ENCODE data around the gene SLC31A2.
A peak's percentile ranks its signal among the peaks of the same experiment; 100 is the strongest.

Gene SLC31A2

DNA sequence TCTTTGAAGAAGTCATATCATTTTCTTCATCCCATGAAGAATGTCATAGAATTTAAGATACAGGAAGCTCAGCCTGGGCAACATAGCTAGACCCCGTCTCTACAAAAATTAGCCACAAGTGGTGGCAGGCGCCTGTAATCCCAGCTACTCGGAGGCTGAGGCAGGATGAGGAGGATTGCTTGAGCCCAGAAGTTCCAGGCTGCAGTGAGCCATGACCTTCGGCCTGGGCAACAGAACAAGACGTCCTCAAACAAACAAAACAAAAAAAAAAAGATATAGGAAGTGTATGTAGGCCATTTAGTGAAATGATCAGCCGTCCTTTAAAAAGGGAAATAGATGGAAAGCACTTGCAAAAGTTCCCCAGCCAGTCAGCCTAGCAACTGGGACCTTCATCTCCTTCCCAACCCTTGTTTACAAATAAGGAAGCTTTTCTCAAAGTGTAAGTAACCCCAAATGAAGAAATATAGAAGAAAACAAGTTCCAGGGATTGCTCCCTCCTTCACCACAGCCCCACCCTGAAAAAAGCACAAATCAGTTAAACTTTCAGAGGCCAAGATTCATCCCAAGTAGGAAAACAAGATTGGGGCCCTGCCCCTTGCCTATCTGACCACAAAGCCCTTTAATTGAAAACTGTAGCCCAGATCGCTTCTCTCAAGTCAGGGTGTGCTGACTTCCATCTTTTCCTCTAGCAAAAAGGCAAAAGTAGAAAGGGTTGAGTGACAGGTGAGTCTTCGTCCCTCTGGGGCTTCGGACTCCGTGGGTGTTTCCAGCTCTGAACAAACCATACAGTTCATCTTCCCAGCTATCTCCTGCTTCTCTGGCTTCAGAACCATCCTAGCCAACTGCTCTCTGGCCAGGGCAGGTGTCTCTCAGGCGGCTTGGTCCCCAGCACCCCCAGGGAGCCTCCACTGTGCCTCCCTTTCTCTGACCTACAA is 1.2 kb downstream of the SLC31A2 start:
- no peak for DNase-seq (ENCODE audit: low read depth in 3 of 3)

DNA sequence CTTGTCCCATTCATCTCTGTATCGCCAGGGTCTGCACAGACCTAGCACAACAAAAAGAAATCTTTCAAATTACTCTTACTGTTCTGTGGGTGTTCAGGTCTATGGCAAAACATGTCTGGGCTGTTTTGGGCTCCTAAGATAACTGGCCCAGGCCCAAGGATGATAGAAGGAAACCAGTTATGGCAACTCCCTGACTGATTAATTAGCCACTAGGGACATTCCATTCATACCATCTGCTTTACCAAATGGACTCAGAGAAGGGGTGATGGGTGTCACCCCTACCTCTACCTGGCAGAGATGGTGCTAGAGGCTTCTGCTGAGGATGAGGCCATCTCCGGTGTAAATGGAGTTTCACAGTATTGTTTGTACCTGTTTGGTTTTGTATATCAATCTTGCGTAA is 1.9 kb downstream of the SLC31A2 start:
- no peak for DNase-seq (ENCODE audit: low read depth in 3 of 3)

DNA sequence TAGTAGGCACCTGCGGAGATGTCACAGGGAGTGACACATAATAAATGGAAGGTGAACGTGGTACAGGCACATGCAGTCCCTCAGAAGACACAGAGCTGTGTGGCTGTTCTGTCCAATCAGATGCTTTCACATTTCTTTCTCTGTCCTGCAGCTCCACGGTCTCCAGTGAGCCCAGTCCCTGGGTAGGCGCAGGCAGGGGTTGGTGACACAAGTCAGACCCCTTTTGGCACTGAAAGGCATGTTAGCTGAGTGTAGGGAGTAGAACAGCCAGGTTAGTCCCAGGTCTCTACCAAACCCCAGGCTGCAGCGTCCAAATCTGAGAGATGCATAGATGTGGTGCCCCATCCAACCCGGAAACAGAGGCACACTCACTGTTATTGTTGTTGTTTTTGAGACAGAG is 2.8 kb downstream of the SLC31A2 start:
- no peak for DNase-seq (ENCODE audit: low read depth in 3 of 3)

DNA sequence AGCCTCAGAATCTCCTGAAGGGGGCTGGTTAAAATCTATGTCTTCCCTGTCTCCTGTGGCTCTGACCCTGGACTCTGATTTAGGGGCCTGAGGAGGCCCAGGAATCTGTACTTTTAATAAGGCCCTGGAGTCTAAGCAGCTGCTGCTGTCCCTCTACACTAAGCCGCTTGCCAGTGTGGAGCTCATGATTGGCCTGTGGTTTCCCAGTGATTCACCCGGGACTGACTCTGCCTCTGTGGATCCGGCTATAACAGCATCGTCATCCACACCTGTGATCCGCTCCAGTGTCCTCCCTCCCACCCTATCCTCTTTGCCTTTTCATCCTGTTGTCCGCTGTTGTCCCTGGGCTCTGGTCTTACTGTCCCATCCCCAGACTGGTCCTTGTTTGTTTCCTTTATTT is 3.7 kb downstream of the SLC31A2 start:
- DNase-seq (ENCODE audit: low read depth in 3 of 3) = no peak

DNA sequence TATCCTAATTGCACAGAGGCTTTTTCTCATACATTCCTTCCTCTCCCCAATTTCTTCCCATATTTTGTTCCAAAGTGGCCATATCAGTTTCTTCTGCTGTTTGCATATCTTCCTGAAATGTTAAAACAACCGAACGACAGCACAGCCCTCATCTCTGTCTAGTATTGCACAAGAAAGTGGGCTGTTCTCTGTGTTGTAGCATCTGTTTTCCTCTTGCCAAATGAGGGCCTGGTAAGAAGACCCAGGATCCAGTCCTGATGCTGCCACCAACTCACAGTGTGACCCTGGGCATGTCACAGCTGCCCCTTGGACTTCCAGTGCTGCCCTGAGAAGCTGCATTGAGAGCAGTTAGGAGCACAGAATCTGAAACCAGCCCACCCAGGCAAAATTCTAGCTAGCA is 4.1 kb downstream of the SLC31A2 start:
- DNase-seq (ENCODE audit: low read depth in 3 of 3) = no peak

DNA sequence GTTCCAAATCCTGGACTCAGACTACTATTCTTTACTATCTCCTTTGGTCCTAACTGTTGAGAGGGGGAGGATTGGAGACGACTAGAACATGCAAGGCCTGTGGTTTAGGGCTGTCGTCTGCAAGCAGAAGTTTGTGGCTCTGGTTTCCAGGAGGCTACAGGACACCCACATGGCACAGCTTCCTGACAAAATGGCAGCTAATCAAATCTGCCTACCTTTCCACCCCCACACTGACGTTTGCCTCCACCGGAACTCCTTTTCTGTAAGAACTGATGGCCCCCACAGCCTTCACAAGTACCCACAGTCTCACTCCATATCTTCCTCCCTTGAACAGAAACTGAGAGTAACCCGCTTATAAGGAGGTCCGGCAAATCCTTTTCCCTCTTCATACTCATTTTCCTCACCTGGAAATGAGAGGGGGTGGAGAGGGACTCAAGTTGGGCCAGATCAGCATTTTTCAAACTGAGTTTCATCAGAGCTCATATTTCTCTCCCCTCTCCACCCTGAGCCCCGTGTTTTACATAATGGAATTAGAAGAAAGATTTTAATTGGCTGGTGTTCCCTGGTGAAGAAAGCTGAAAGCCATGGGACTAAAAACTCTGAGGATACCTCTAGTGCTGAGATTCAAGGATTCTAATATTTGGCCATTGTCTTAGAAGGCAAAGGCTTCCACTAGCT is 5.2 kb downstream of the SLC31A2 start:
- peak in 1 of 3 experiments; percentile 32 for DNase-seq (ENCODE audit: low read depth in 3 of 3)

DNA sequence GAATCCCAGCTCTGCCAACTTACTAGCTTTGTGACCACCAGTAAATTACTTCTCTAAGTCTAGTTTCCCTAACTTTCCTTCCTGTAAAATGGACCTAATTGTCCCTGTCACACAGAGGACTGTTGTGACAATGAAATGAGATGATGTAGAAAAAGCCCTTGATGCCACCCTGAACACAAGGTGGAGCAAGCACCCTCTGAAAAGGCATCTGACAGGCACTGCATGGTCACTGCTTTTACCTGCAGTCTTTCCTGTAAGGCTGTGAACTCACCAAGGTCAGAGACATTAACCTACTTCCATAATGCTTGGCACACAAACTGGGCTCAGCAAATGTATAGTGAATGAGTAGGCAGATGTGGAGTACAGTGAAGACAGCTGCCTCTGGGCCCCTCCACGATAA is 6.1 kb downstream of the SLC31A2 start:
- DNase-seq (ENCODE audit: low read depth in 3 of 3) = no peak

DNA sequence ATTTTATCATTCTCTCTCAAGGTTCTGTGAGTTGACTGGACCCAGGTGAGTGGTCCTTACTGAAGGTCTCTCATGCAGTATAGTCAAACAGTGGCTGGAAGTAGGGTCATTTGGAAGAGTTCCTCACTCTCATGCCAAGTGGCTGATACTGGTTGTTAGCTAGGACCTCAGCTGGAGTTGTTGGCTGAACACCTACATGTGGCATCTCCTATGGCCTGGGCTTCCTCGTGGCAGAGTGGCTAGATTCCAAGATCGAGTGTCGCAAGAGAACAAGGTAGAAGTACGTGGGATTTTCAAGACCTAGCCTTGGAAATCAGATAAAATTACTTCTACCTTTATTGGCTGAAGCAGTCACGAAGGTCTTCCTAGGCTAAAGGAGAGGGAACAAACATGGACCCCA is 7.6 kb downstream of the SLC31A2 start:
- no peak for DNase-seq (ENCODE audit: low read depth in 3 of 3)

DNA sequence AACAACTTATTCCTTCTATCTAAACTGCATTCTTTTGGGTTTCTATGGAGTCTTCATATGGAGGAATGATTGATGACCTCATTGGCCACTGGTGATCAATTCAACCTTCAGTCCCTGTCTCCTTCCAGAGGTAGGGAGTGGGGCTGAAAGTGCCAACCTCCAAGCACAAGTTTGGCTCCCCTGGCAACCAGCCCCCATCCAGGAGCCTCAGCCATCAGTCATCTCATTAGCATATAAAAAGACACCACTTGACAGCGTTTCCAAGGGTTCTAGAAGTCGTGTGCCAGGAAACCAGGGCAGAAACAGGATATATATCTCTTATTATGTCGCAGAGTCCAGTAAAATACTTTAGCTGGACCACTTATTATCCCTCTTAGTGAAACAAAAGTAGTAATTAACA is 9.8 kb downstream of the SLC31A2 start:
- no peak for DNase-seq (ENCODE audit: low read depth in 3 of 3)

DNA sequence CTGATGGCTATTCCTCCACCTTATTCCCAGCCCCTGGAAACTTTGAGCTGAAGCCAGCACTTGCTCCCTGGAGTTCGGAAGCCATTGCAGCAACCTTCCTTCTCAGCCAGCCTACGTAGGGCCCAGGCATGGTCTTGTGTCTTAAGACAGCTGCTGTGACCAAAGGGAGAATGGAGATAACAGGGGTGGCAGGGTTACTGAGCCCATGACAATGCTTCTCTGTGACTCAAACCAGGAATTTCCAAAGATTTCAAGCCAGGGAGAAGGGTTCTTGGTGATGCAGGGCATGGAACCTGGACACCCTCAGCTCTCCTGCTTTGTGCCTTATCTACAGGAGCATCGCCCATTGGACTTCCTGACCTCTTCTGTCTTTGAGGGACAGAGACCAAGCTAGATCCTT is 12.2 kb downstream of the SLC31A2 start:
- DNase-seq (ENCODE audit: low read depth in 3 of 3) = no peak

DNA sequence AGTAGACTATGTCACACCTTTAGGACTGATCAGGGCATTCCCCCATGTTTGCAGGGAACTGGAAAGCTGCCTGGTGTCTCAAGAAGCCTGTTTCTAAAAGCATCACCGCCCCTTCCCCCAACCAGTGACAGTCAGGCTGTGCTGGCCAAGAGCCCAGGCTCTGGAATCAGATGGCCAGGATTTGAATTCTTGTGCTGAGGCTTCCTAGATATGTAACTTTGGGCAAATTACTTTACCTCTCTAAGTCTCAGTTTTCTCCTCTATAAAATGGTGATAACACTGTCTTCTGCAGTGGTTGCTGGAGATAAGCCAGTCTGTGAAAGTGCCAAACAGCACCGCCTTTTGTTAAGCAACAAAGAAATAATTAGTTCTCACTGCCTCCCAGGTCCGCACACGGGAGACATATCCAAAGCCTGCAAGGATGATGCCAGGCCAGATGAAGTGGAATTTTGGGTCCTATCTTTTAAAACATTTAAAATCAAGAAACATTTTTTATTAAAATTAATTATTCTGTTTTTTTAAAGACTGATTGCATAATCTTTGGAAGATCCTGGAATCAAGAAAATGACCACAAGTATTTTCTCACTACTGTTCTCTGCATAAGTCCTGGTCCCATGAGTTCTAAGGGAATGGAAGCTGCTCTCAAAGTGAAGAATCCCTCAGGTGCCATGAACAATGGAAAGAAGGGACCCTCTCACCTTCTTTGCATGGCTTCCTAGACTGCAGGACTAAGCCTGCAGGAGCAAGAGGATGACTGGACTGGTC is 13.9 kb downstream of the SLC31A2 start:
- DNase-seq (ENCODE audit: low read depth in 3 of 3) = no peak

DNA sequence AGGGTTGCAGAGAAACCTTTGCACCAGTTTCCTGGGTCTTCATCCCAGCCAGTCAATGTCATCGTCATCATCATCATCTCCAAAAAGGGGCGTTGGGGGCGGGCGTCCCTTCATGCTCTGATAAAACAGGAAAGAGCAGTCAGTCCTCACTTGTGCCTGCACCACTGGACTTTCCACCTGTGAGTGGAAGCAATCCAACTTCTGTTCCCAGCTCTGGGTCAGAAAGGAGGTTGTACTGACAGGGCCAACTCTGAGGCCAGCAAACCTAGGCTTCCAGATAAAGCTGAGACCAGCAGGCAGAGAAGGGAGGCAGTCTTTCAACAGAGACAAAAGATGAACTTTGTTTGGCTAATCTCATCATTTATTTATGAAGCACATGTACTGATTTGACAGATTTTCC is 15.2 kb downstream of the SLC31A2 start:
- DNase-seq (ENCODE audit: low read depth in 3 of 3) = no peak

DNA sequence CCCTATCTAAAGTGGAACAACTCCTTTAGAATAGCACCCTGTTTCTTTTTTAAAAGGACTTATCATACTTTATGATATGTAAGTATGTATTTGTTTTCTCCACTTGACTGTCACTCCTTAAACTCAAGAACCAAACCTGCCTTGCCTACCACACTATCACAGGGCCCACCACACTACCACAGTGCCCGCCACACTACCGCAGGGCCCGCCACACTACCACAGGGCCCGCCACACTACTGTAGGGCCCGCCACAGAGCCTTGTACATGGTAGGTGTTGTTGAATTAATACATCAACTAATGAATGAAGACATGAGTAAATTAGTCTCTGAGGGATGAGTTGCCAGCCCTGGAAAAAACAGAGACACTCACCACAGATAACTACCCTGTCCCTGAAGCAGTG is 18.0 kb downstream of the SLC31A2 start:
- no peak for DNase-seq (ENCODE audit: low read depth in 3 of 3)

DNA sequence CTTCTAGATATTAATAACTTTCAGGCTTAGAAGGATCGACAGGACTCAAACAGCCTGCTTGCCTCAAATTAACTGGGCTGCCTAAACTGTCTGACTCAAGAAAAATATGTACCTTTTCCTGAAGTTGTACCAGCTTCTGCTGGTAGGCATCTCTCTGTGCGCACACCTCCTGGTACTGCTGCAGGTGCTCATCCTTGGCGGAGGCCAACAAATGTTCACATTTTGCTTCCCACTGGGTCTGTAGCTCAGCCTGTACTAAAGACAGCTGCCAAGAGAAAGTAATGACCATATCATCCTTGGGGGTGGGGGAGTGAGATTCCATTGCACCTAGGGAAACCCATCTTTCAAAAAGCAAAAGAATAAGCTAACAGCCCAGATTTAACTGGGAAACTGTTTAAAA is 22.5 kb downstream of the SLC31A2 start:
- no peak for DNase-seq (ENCODE audit: low read depth in 3 of 3)

DNA sequence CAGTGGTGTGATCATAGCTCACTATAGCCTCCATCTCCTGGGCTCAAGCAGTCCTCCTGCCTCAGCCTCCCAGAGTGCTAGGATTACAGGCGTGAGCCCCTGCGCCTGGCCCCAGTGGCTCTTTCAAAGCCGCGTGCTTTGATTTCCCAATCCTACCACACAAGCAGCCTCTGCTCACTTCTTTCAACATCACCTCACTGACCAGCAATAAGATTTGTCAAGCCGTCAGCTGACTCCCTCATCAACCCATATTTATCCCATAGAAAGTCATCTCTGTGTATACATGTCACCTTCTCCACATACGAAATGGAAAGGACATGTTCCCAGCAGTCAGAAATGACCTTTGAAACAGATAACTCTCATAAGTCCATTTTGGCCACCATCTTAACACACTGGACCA is 26.0 kb downstream of the SLC31A2 start:
- DNase-seq (ENCODE audit: low read depth in 3 of 3) = no peak

DNA sequence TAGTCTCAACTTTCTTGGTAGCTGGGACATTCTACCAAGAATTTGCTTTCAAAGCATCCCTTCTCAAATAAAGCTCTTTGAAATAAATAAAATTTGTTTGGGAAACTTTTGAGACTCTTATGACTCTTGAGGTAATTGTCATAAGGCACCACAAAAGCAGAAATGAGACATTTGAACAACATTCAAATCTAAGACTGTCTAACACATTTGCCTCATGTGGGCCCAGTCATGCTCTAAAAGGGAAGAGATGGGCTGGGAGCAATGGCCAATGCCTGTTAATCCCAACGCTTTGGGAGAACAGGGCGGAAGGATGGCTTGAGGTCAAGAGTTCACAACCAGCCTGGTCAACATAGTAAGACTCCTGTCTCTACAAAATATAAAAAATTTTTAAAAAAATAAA is 26.4 kb downstream of the SLC31A2 start:
- DNase-seq (ENCODE audit: low read depth in 3 of 3) = no peak

DNA sequence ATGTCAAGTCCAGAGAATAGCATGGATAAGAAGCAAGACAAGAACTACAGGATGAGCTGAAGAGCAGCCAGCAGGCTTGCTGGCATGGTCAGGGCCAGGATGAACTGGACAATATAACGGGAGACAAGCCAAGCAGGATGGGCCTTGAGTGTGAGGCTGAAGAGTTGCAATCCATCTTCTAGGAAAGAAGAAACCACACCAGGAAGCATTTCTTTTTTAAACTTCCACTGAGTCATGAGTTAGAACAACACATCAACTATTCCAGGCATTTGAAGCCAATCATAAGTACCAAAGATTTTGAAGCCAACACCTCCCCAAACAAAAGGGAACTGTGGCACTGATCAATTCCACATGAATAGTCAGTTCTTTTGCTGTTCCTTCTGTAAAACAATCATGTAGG is 27.3 kb downstream of the SLC31A2 start:
- DNase-seq (ENCODE audit: low read depth in 3 of 3) = no peak

DNA sequence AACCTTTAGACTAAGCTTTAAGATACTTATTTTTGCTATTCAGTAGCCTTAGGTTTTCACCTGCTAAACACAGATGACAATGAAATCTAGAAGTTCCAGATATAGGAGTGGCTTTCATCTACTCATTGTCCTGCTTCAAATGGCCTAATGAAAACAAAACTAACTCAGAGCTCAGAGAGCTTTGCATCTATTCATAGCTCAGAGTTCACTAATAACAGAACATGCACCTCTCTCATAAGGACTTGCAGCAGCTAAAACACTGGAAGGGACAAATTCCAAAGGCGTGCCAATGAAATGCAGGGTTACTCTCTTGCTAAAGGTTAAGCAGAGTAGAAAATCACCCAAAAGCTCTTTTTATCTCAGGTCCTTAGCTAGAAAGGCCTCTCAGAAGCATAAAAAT is 29.0 kb downstream of the SLC31A2 start:
- no peak for DNase-seq (ENCODE audit: low read depth in 3 of 3)

DNA sequence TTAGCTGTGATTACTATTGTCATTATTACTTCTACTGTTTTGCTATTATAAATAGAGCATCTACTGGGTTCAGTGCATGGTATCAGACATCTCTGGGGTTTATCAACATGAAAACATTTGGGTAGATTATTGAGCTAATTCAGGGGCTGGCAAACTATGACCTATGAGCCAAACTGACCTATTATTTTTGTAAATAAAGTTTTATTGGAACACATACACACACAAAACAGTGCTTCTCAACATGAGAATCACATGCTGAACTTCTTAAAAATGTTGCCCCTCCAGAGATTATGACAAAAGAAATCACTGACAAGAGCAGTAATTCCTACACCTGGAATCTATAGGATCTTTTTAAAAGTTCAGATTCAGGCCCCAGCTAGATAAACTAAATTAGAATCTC is 30.4 kb downstream of the SLC31A2 start:
- DNase-seq (ENCODE audit: low read depth in 3 of 3) = no peak

DNA sequence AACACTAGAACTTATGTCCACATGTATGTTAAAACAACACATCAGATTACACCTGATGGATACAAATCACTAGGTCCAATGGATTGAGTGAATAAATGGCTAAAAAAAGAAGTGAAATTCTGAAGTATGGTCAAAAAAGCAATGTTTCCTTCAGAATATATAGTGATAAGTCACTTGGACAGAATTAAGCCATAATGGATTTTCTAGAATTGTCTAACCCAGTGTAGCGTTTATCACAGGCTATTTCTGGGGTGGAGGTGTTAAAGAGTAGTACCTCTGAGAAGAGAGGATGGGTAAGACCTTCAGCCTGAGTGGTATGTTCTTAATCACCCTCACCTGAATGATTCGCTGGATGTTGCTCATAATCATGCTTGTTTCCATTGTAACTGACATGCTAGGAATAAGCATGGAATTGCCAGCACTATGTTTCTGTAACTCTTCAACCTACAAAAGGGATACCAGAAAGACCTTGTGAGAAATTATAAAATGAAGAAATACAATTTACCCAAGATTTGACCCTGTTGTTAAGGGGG is 33.2 kb downstream of the SLC31A2 start:
- DNase-seq (ENCODE audit: low read depth in 3 of 3) = no peak

DNA sequence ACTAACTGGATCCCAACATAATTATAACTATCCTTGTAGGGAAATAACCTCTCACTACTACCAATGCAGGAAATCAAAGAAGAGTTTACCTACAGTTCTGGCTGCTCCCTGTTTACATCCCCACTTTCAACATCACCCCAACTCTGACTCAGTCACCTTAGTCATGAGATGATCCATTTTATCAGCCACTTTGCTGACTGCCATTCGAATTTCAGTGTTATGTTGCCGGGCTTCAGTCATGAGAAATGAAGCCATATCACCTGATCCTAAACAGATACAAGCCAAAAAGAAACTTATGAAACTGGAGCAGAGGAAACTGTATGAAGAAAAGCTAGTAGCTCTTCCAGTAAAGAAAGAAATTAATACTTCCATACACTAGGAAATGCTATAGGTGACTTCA is 33.7 kb downstream of the SLC31A2 start:
- no peak for DNase-seq (ENCODE audit: low read depth in 3 of 3)

DNA sequence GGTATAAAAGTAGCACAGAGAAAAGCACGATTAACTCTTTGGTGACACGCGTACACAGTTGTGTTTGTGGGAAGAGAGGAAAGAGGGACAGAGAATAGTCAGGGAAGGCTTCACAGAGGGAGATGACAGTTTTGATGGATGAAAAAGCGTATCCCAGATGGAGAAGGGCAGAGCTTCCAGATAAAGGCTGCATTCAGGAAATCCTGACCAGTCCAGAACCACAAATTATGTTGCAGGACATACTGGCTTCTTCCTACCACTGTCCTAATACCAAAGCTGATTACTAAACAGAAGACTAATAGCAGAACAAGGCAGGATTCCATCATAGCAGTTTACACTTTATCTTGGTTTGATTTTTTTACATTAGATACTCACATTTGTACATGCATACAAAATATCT is 34.5 kb downstream of the SLC31A2 start:
- DNase-seq (ENCODE audit: low read depth in 3 of 3) = no peak
